GM19372 (cell line): ENCODE results near the gene BANP.
"Not testable (repeated sequence)": the region's sequence is repeated elsewhere in the genome, so short reads cannot be mapped to it uniquely, and the experiment has no call there.

ENCODE experiments used
- ATAC-seq: cut with Tn5 transposase; IDR thresholded peaks from one replicate; pipeline ENCODE4 v1.9.1; 2021; ENCODE audit warnings: mild to moderate bottlenecking, low read depth, moderate library complexity; ENCODE audit not compliant: unreplicated experiment

BANP gene

DNA sequence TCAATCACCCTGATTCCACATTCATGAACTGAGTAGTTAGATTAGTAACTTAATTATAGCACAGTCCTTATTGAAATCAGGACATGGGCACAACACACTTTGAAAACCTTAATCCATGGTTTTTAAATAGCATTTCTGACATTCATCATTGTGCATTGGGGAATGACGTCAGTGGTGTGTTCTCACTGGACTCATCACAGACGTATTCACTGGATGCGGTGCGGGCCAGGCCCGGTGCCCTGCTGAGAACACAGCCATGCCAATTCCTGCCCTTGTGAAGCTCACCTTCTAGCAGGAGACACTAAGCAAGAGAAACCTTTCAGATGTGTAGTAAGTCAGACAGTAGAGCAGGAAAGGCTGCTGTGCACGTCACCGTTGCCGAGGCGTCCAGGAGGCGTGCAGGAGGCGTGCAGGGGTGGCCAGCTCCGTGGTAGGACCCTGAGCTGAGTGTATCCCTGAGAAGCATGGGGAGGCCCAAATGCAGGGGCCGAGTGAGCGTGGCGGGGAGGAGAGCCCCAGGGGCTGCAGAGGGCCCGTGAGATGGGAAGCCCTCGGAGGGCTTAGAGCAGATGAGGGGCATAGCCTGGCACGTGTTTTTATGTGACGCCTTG is 12.9 kb downstream of the BANP start:
- no peak for ATAC-seq

DNA sequence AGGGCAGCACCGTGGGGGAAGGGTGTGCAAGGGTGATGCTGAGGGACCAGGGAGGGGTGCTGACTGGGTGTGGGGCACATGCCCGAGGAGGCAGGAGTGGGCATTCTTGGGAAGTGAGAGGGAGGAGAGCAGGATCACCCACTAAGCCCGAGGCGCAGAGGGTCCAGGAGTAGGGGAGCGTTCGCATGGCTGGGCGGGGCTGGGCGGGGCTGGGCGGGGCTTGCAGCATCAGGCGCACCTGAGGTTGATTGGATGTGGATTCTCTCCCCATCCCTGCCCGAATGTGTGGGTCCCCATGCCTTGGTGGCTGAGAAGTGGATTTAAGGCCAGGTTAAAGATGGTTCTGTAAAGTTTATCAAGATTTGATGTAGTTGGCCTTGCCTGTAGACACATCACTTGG is 14.2 kb downstream of the BANP start:
- no peak for ATAC-seq

DNA sequence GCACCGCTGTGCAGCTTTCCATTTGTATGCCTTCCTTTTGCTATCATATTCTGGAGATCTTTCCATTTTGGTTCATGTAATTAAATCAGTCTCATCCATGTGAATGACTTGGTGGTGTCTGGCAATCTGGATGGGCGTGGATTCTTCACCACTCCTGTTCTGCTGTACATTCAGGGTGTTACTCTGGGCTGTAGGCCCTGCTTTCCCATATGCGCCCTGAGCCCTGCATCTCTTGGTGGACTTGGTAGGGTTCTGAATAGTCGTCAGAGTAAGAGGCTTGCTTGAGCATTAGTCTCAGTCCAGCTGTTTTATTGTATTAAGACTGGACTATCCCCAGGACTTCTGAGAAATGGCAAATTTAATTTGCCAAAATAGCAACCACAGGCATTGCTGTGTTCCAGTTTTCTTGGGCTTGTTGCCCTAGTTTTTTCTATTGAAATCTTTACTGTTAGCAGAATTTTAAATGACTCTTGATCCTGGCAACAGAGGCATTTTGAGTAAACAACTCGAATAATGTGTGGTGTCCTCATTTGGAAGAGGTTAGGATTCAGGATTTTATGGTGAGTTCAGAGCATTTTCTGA is 14.9 kb downstream of the BANP start:
- no peak for ATAC-seq

DNA sequence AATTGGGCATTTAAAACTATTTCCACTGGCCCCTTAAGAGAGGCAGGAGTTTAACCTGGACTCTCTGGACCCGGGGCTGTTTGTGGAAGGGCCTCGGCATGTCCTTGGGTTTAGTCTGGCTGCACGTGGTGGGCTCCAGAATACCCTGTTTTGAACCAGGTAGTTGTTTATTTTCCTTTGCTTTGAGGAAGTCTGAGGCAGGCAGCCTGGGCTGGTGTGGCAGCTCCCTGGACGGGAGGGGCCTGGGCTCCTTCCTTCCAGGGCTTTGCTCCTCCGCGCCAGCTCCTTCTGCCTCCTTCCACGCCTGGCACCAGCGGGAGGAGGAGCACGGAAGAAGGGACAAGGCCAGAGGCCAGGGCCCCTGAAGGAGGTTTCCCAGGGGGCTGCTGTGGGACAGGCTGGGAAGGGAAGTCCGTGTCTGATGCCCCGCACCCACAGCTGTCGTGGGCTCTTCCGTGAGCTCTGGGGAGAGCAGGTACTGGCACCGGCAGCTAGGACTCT is 15.5 kb downstream of the BANP start:
- no peak for ATAC-seq

DNA sequence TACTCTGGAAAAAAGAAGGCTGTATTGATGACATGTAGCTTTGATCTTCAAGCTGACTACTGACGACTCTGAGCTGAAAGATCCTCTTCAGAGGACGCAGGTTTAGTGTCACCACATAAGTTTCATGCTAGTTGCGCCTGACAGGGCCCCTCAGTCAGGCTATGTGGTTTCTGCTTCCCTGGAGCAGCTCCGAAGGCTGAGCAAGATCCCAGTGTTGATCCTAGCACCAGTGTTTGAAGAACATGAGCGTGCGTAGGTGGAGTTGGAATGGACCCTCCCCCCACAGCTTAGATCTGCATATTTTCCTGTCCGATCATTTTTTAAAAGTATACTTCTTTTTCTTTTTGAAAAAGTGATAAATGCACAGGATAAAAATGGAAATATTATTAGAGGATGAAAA is 17.3 kb downstream of the BANP start:
- ATAC-seq = no peak

DNA sequence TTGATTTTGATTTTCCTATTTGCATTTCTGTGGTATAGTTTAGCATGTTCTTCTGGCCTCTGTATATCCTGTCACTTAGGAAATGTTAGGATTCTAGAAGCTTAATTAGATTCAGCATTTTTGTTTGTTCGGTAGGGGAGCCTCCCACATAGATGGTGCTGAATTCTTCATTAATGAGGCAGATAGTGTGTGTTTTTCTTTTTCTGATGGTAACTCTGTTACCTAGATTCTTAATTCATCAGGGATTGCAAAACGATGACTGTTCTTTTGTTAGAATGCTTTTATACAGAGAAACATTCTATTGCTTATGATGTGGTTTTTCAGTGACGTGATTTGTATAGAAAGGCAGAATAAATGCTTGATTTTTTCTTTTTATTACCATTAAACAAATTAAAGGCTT is 19.0 kb downstream of the BANP start:
- ATAC-seq = no peak

DNA sequence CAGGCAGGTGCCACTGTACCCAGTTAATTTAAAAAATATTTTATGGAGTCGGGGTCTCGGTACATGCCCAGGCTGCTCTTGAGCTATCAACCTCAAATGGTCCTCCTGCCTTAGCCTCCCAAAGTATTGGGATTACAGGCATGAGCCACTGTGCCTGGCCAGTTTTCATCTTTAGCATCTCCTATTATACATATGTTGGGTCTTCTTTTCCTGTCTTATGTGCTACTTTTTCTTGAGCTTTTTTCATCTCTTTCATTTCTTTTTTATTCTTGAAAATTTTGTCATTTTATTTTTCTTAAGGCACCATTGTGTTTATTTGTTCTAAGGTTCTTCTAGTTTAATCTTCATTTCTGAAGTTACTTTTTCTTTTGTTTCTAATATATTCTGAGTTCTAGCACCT is 20.7 kb downstream of the BANP start:
- no peak for ATAC-seq

DNA sequence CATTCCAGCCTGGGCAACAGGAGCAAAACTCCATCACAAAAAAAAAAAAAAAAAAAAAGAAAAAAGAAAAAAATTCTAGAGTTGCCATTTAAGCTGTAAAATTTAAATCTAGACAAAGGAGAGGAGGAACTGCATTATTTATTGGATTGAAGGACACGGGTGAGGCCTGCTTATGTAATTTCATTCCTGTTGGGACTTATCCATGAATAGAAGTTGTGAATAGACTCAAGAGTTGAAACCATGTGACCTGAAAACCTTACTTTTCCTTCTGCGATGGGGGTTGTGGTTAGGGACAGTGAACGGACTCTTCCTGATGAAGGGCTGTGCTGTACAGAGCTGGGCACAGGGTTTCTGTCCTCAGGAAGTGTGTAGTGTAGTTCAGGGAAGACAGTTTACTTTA is 22.5 kb downstream of the BANP start:
- ATAC-seq = no peak

DNA sequence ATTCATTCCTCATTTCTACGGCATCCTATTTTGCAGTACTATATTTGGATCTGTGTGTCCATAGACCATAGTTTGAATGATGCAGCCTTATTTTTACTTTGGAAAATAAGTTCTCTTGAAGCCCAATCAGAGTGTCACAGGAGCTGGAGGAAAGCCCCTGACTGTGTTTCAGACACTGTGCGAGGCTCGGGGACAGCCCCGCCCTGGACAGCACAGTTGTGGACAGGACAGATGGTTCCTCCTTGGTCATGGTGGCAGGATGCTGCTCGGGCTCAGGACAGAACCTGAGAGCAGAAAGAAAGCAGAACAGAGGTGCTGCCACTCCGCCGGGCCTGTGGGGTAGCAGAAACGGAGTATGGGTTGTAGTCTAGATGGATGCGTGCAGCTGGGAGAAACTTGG is 22.9 kb downstream of the BANP start:
- ATAC-seq = no peak

DNA sequence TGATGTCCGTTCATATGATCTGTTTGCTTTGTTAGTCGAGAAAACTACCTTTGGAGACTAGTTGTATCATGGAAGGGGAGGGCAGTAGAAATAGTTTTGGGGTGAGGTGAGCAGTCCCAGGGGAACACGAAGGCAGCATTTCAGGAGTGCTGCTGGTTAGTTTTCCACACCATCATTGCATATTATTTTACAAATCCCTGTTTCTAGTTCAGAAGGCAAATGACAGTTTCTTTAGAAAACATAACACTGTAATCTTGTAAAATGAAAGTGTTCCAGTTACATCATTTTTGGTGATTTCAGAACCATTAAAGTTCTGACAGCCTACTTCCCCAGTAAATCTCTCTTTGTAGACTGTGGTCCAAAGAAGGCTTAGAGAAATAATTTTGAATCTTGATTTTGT is 25.4 kb downstream of the BANP start:
- no peak for ATAC-seq

DNA sequence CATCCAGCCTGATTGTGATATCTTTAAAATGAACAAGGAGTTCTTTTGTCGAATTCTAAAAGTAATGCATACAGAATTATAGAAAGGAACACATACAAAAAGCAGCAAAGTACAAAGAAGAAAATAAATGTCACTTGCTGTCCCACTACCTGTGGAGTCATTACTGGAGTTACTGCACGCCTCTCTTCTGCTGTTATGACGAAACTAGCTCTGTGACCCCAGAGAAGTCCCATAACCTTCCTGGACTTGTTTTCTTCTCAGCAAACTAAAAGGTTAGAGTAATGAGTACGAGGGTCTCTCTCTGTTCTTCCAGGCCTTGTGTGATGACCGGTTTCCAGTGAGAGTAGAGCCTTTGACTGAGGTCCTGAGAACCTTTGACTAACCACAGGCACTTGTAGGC is 26.9 kb downstream of the BANP start:
- ATAC-seq = no peak

DNA sequence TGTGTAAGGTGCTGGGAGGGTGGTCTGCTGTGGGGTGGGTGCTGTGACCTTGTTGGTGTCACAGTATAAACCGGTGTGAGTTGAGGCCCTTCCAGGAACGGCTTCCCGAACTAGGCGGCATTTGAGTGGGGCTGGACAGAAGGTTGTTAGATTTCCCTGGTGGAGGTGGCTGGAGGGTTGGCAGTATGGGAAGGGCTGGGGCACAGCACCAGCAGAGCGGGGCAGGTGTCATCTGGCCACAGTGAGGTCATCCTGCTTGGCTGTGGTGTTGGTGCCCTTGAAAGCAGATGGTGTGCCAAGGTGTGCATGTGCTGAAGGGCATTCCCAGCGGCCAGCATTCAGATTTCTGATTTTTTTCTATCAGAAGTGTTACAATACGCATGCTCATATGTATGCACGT is 28.1 kb downstream of the BANP start:
- no peak for ATAC-seq

DNA sequence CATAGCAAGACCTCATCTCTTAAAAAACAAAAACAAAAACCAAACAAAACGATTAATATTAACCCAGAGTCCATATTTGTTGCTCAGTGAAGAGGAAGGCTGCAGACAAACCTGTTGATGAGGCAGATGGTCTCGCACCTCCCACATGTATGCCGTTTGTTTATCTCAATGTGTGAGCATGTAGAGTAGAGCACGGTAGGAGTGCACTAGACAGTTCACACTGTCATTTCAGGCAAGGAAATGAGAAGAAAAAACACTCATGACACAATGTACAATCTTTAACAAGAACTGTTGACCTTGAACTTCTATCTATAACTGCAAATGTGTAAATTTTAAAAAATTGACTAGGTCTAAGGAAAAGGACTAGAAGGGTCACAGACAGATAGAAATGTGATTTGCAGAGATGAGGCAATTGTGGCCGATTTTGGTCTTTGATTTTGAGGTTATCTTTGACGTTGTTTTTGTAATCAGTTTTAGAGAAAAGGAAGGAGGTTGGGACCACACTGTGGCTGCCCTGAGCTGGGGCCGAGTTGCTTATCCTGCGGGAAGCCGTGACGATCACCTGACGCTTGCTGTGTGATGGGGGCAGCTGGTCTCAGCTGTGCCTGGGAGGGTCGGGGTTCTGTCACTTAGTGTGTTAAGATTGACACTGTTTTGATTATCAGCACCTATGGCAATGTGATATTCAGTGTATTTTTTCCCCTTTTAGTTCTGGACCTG is 28.8 kb downstream of the BANP start:
- not testable (repeated sequence) for ATAC-seq

DNA sequence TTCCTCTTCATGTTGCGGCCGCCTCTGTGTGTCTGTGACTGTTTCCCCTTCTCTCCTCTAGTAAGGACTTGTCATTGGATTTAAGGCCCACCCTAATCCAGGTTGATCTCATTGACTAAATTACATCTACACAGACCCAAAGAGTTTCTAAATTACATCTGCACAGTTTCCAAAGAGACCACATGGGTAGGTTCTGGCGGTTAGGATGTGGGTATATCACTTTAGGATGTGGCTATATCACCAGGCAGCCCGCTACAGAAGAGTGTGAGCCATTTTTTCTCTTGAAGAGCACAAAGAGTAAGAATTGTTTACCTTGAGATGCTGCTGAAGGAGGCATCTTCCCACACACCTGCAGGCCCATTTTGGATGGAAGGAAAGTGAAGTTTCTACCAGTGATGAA is 30.1 kb downstream of the BANP start:
- ATAC-seq = not testable (repeated sequence)

DNA sequence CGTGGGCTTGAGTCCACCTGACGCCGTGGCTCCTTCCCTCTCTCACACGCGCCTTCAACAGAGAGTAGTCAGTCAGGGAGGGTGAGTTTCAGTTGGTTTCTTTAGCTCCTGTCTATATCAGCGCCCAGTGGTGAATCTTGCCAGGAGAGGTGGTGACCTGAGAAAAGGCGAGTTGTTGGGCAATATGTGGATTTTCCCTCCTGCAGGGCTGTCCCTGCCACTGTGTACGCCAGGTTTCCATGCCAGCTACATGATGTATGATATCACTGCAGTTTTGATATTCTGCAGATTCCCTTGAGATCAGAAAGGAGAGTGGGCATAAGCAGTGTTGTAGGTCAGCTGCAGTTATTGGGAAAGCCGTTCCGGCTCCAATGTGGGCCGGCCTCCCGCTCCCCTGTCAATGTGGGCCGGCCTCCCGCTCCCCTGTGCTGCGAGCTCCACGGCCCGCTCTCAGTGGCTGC is 31.4 kb downstream of the BANP start:
- no peak for ATAC-seq

DNA sequence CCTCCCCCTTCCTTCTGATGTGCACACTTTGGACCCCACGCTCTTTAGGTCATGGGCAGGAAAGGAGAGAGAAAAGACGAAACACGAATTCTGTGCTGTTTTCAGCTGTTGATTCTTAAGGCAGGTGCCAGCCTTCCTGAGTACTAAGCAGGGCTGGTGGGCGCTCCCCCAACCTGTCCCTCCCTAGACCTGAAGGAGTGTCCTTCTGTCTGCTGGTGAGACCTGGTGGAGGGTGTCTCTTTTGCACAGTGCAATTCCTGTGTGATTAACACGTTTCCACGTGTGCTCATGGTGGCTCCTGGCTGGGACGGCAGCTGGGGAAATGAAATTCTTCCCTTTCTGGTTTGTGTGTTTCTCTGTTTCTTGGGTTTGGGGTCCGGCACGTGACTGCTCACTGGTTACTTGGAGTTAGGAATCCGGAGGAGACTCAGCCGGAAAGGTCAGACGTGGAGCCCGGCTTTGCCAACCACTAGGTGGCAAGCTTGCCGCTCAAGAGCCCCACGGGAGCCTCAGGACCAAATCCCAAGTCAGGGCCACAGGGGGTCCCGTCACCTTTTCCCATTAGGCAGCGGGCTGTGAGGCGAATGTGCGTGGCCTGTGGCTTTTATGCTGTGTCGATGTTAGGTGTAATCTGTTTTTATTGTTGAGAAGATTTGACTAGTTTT is 32.0 kb downstream of the BANP start:
- ATAC-seq = not testable (repeated sequence)

DNA sequence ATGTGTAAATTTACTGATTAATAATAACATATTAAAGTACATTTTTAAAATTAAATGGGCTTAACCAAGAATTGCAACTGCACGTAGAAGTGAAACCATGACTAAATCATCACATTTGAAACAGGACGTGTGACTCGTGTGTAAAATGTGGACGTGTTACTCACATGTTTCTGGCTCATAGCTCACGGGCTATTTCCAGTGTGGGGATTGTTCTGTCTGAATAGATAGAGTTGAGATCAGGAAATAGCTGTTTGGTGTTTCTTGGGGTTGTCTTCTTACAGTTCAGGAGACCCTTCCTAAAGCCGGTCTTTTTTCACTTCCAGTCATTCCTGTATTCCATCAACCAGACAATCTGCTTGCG is 32.5 kb downstream of the BANP start:
- not testable (repeated sequence) for ATAC-seq

DNA sequence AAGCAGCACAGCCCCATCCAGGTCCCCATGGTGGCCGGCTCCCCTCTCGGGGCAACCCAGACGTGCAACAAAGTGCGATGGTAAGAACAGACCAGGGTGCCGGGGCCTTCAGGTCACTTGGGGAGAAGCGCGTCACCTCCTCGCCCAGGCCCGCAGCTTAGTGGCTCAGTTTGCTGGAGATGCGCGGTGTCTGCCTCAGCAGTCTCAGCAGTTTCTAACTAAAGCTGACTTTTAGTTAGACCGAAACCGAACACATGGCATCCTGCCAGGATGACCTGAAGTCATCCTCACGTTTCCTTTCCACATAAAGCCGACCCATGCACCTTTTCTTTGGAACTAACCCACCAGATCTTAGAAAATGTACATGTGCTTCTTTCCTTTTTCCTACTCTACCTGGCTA is 32.9 kb downstream of the BANP start:
- not testable (repeated sequence) for ATAC-seq

DNA sequence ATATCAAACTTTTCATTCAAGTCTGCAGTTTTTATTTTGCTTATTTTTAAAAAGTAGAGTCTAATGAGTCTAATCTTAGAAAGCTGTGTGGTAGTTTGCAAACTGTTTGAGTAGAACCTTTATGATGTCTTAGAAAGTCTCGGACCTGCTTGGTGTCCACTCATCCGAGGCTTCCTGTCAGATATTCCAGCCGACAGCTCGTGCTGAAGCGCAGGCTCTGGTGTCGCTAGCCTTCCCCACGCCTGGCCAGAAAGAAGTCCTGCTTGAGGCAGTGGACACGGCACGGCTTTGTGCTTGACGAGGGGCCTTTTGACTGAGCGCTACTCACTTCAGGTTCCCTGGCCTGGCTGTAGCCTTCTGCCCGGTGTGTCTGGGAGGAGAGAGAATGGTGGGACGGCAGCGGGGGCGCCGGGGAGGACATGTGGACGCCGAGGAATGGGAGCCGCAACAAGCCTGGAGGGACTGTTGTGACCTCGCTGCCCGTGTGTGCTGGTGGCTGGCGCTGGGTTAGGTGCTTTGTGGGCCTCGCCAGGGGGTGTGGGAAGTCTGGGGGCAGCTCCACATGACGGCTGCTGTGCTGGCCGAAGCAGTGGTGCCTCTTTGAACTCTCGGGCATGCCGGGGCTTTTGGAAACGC is 33.5 kb downstream of the BANP start:
- no peak for ATAC-seq

DNA sequence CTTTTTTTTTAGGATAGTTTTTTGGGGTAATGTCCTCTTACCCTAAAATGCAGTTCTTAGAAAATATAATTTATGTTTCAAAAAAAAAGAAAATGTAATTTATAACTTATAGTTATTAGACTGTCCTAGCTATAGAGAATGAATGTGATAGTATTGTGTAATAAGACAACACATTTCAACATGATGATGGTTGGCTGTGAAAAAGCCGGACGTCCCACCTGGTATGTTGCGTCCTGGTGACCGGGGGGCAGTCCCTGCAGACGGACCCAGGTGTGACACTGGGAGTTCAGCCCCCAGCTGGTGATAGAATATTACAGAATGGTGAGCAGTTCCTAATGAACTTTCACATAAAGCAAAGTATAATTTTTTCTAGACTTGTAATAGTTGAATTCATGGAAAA is 34.3 kb downstream of the BANP start:
- not testable (repeated sequence) for ATAC-seq

DNA sequence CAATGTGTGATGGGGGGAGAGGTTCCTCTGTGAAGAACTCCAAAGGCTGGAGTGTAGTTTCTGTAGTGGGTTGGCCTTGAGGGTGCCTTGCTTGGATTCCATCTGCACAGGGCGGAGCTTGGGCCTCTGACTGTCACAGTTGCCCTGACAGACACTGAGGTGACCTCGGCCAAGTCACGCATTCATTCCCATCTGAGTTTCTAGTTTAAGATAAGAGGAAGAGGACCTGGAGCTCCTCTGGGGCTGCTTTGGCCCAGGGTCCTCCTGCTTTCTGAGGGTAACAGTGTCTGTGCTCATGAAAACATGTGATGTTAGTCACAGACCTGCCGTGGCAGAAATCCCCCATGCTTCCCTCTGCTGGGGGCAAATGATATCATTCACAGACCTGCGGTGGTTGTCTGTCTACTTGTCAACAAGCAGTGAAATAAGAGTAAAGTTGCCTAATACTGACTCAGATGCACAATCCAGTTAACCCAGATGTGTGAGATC is 35.2 kb downstream of the BANP start:
- ATAC-seq = not testable (repeated sequence)
